K562 (cell line): ENCODE data around the gene POLDIP3. TPM values are rescaled to one million over a fixed set of nuclear protein-coding genes. Genes with fewer than 3 reads are reported as not detected.

Experiments
- EGR1 ChIP-seq: fragments of 450-650 bp; conservative IDR thresholded peaks from 2 replicates; pipeline ENCODE4 v1.6.1; 2017; ENCODE audit warnings: mild to moderate bottlenecking
- KAT7 ChIP-seq: sonication (generic); formaldehyde crosslinking; IDR thresholded peaks from 2 replicates; pipeline ENCODE4 v1.8.0; 2022; ENCODE audit warnings: missing genetic modification reagents, mild to moderate bottlenecking, borderline replicate concordance
- MTF1 ChIP-seq: fragments of 250-450 bp; sonication (Bioruptor Pico); IDR thresholded peaks from 2 replicates; pipeline ENCODE4 v1.9.0; 2021; ENCODE audit warnings: moderate library complexity, mild to moderate bottlenecking, inconsistent platforms, borderline replicate concordance
- PHF8 ChIP-seq: fragments of 200-600 bp; sonication (generic); IDR thresholded peaks from 2 replicates; pipeline ENCODE4 v1.6.1; 2012; ENCODE audit warnings: mixed run types, mild to moderate bottlenecking, inconsistent platforms, low read length, moderate library complexity, borderline replicate concordance
- SIN3A ChIP-seq, 2 experiments: fragments of 150-350 bp in 1 of 2; IDR thresholded peaks; 2 replicates each; pipeline ENCODE4 v1.6.1; 2011 to 2016; ENCODE audit warnings: borderline replicate concordance in 2 of 2, low read depth in 2 of 2, low read length in 2 of 2, mild to moderate bottlenecking in 2 of 2, moderate library complexity in 2 of 2; ENCODE audit not compliant: control insufficient read depth in 1 of 2
- TCF7 ChIP-seq: sonication (generic); IDR thresholded peaks from 2 replicates; pipeline ENCODE4 v1.6.1; 2016; ENCODE audit warnings: antibody characterized with exemption, borderline replicate concordance
- XRCC3 ChIP-seq: fragments of 450-650 bp; IDR thresholded peaks from 2 replicates; pipeline ENCODE4 v1.6.1; 2017; ENCODE audit warnings: mild to moderate bottlenecking, moderate library complexity
- ZNF212 ChIP-seq: fragments of 450-650 bp; formaldehyde crosslinking; IDR thresholded peaks from 2 replicates; pipeline ENCODE4 v1.4.0; 2020; ENCODE audit warnings: mild to moderate bottlenecking
- ZNF318 ChIP-seq, 2 experiments: fragments of 450-650 bp; IDR thresholded peaks; 2 replicates each; pipeline ENCODE4 v1.6.1; 2016; ENCODE audit warnings: mild to moderate bottlenecking in 2 of 2, borderline replicate concordance in 1 of 2, low read depth in 1 of 2, moderate library complexity in 1 of 2
- polyA plus RNA-seq, 8 experiments: library from polyadenylated mRNA; depleted of rRNA in 4 of 8; stranded (reverse) in 5 of 8; unstranded in 3 of 8; fragments of >200 nt; fragmentation: Nextera tagmentation in 2 of 8; fragmentation: Illumina TruSeq in 1 of 8; extraction: Ambion mirVana in 2 of 8; extraction: Trizol in 1 of 8; gene quantifications; 2 replicates each; pipeline versions ENCODE4 v1.2.1 to v1.2.3, GENCODE V29; 2011 to 2014; ENCODE audit warnings: inconsistent platforms in 1 of 8, missing spikeins in 1 of 8
- total RNA-seq, 7 experiments: library from RNA; depleted of rRNA in 6 of 7; stranded (reverse); fragments of >200 nt in 6 of 7; fragmentation: Illumina TruSeq in 2 of 7; extraction: Trizol in 2 of 7; gene quantifications; 2 replicates each; pipeline versions ENCODE4 v1.2.1 to v1.2.3, GENCODE V29; 2011 to 2021; ENCODE audit warnings: low replicate concordance in 1 of 7
- TF ChIP-seq, protein P1 (sequence below): fragments of 450-650 bp; IDR thresholded peaks from 2 replicates; pipeline ENCODE4 v1.6.1; 2016; ENCODE audit warnings: missing biosample characterization, missing genetic modification characterization
- TF ChIP-seq, protein P2 (sequence below): fragments of 250-450 bp; sonication (Bioruptor Pico); IDR thresholded peaks from 2 replicates; pipeline ENCODE4 v1.5.0; 2021; ENCODE audit warnings: mild to moderate bottlenecking, borderline replicate concordance

The POLDIP3 gene
- total and polyA plus RNA-seq, 9 of the 15 experiments (the other 6 are each of a cell fraction or from before 2014, with no cell fraction given): 14.3 to 53.0 (median 26.3) TPM

GRCh38 chr22:42553475-42554361 lies 61.0 kb downstream of the POLDIP3 start, which contains the start of gene SERHL2 (continued):
- TF ChIP-seq ZNF318 (IDR thresholded peaks at IDR 0.05; ENCODE audit: borderline replicate concordance in 1 of 2, low read depth in 1 of 2) (no peak), XRCC3 (no peak), EGR1 (peak; percentile 67), SIN3A (IDR thresholded peaks at IDR 0.05; ENCODE audit: borderline replicate concordance in 2 of 2, control insufficient read depth in 1 of 2, low read depth in 2 of 2, low read length in 2 of 2) (peak in 1 of 2 experiments; percentile 56; a peak in 1 of 4 replicates), TCF7 (no peak), PHF8 (peak; percentile 57; the same call in 1 of the 2 replicates), ZNF212 (no peak), MTF1 (CRISPR knock-in tag) (no peak), KAT7 (CRISPR knock-in tag) (0 out of 2 replicates have a peak, but pooled peaks have one; percentile 40)
- TF ChIP-seq, protein P1, sequence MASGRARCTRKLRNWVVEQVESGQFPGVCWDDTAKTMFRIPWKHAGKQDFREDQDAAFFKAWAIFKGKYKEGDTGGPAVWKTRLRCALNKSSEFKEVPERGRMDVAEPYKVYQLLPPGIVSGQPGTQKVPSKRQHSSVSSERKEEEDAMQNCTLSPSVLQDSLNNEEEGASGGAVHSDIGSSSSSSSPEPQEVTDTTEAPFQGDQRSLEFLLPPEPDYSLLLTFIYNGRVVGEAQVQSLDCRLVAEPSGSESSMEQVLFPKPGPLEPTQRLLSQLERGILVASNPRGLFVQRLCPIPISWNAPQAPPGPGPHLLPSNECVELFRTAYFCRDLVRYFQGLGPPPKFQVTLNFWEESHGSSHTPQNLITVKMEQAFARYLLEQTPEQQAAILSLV (tag): no peak
- TF ChIP-seq, protein P2, sequence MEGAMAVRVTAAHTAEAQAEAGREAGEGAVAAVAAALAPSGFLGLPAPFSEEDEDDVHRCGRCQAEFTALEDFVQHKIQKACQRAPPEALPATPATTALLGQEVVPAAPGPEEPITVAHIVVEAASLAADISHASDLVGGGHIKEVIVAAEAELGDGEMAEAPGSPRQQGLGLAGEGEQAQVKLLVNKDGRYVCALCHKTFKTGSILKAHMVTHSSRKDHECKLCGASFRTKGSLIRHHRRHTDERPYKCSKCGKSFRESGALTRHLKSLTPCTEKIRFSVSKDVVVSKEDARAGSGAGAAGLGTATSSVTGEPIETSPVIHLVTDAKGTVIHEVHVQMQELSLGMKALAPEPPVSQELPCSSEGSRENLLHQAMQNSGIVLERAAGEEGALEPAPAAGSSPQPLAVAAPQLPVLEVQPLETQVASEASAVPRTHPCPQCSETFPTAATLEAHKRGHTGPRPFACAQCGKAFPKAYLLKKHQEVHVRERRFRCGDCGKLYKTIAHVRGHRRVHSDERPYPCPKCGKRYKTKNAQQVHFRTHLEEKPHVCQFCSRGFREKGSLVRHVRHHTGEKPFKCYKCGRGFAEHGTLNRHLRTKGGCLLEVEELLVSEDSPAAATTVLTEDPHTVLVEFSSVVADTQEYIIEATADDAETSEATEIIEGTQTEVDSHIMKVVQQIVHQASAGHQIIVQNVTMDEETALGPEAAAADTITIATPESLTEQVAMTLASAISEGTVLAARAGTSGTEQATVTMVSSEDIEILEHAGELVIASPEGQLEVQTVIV (CRISPR knock-in tag): no peak
